HCT116 (cell line): Measurements from ENCODE around the gene SOD1. TPM values are rescaled to one million over a fixed set of nuclear protein-coding genes. Genes with fewer than 3 reads are reported as not detected.

Source experiments
- ATAC-seq: fragments of 200-7000 bp; cut with Tn5 transposase; 2 replicates; pipeline ENCODE4 v1.9.1; 2020; ENCODE audit warnings: mild to moderate bottlenecking, moderate library complexity
- BruUV-seq: library from RNA; stranded (reverse); fragments of 400-500 nt; replicated peaks from 2 replicates; lab custom pipeline; 2021; lab: Mats Ljungman, UMichigan
- CTCF ChIA-PET: fragments of 300-600 bp; sonication (Branson Sonifier 250); formaldehyde crosslinking; loops from one replicate; lab custom pipeline; 2021; ENCODE audit warnings: antibody characterized with exemption; lab: Charles Lee
- POLR2A ChIA-PET: fragments of 300-600, 350-600 bp; sonication (Branson Sonifier 250); formaldehyde crosslinking; loops from one replicate; lab custom pipeline; 2021; ENCODE audit warnings: antibody characterized with exemption; lab: Charles Lee
- RAD21 ChIA-PET, 2 experiments: fragments of 300-600 bp; sonication (Branson Sonifier 250); formaldehyde crosslinking; loops; one replicate each; lab custom pipeline; 2023; ENCODE audit warnings: low total read pairs in 2 of 2; ENCODE audit not compliant: uncharacterized antibody in 2 of 2, unreplicated experiment in 2 of 2, low non-redundant PET in 1 of 2; lab: Charles Lee
- DNase-seq: peaks from one replicate; pipeline ENCODE4 v3.0.0-alpha.2; 2010; ENCODE audit warnings: low read depth, low spot score
- H2AFZ ChIP-seq: fragments of 200-600 bp; shearing (Covaris generic), sonication (generic); 2 replicates; pipeline ENCODE4 v1.6.1; 2017; ENCODE audit warnings: low read depth, mixed run types, mixed read lengths, antibody characterized with exemption, low read length; ENCODE audit not compliant: poor library complexity, severe bottlenecking
- H3K27ac ChIP-seq: 2 replicates; pipeline ENCODE4 v1.5.1; 2012; ENCODE audit warnings: low read depth, low read length
- H3K27me3 ChIP-seq: fragments of 200-600 bp; sonication (generic); 2 replicates; pipeline ENCODE4 v1.6.1; 2016; ENCODE audit warnings: mixed run types, low read length, mixed read lengths; ENCODE audit not compliant: insufficient read depth
- H3K36me3 ChIP-seq, 2 experiments: fragments of 200-500 bp in 1 of 2; fragments of 200-600 bp in 1 of 2; sonication (Bioruptor generic) in 1 of 2; sonication (generic) in 1 of 2; 2 replicates each; pipeline versions ENCODE4 v1.5.1 to v1.6.1; 2014 to 2016; ENCODE audit warnings: low read length in 2 of 2, inconsistent platforms in 1 of 2, mixed read lengths in 1 of 2, mixed run types in 1 of 2; ENCODE audit not compliant: insufficient read depth in 2 of 2, control insufficient read depth in 1 of 2
- H3K4me1 ChIP-seq, 2 experiments: fragments of 200-600 bp in 1 of 2; sonication (generic) in 1 of 2; 2 replicates each; pipeline versions ENCODE4 v1.5.1 to v1.6.1; 2012 to 2017; ENCODE audit warnings: low read length in 2 of 2, inconsistent platforms in 1 of 2, mild to moderate bottlenecking in 1 of 2, mixed read lengths in 1 of 2, mixed run types in 1 of 2, moderate library complexity in 1 of 2; ENCODE audit not compliant: insufficient read depth in 2 of 2, control insufficient read depth in 1 of 2
- H3K4me2 ChIP-seq: fragments of 200-600 bp; sonication (generic); 2 replicates; pipeline ENCODE4 v1.6.1; 2017; ENCODE audit warnings: mixed run types, low read length, mixed read lengths
- H3K4me3 ChIP-seq, 2 experiments: fragments of 200-600 bp in 1 of 2; sonication (generic) in 1 of 2; replicated peaks in 1 of 2; 2 replicates each; pipeline ENCODE4 v1.5.1; 2011 to 2016; ENCODE audit warnings: low read length in 2 of 2, control low read depth in 1 of 2, low read depth in 1 of 2, mild to moderate bottlenecking in 1 of 2, mixed read lengths in 1 of 2, mixed run types in 1 of 2
- H3K79me2 ChIP-seq: fragments of 200-600 bp; sonication (generic); 2 replicates; pipeline ENCODE4 v1.6.1; 2017; ENCODE audit warnings: mild to moderate bottlenecking, mixed run types, low read length, moderate library complexity, mixed read lengths; ENCODE audit not compliant: insufficient read depth
- H3K9ac ChIP-seq: fragments of 200-600 bp; sonication (generic); 2 replicates; pipeline ENCODE4 v1.6.1; 2016; ENCODE audit warnings: low read length, mixed read lengths
- H3K9me2 ChIP-seq: fragments of 200-600 bp; sonication (generic), shearing (Covaris generic); 2 replicates; pipeline ENCODE4 v1.6.1; 2017; ENCODE audit warnings: mixed run types, mild to moderate bottlenecking, moderate library complexity; ENCODE audit not compliant: insufficient read depth
- H3K9me3 ChIP-seq, 2 experiments: fragments of 200-500 bp in 1 of 2; fragments of 200-600 bp in 1 of 2; sonication (Bioruptor generic) in 1 of 2; sonication (generic) in 1 of 2; 2 replicates each; pipeline ENCODE4 v1.6.1; 2014 to 2017; ENCODE audit warnings: low read length in 2 of 2, mixed read lengths in 2 of 2, inconsistent platforms in 1 of 2, low read depth in 1 of 2, mild to moderate bottlenecking in 1 of 2, mixed run types in 1 of 2, moderate library complexity in 1 of 2; ENCODE audit not compliant: control insufficient read depth in 1 of 2, insufficient read depth in 1 of 2
- H4K20me1 ChIP-seq: fragments of 200-600 bp; sonication (generic), shearing (Covaris generic); 2 replicates; pipeline ENCODE4 v1.6.1; 2017; ENCODE audit warnings: mixed run types, mild to moderate bottlenecking, moderate library complexity; ENCODE audit not compliant: insufficient read depth
- CBX3 ChIP-seq: IDR thresholded peaks from 2 replicates; pipeline ENCODE4 v1.6.1; 2012; ENCODE audit warnings: low read depth
- CEBPB ChIP-seq: IDR thresholded peaks from 2 replicates; pipeline ENCODE4 v1.6.1; 2012; ENCODE audit warnings: low read depth
- ELF1 ChIP-seq: IDR thresholded peaks from 2 replicates; pipeline ENCODE4 v1.6.1; 2012; ENCODE audit warnings: low read depth, borderline replicate concordance
- EZH2phosphoT487 ChIP-seq: fragments of 200-600 bp; IDR thresholded peaks from 2 replicates; pipeline ENCODE4 v1.6.1; 2018; ENCODE audit warnings: antibody characterized with exemption, borderline replicate concordance
- POLR2A ChIP-seq: IDR thresholded peaks from 2 replicates; pipeline ENCODE4 v1.7.0; 2011; ENCODE audit warnings: borderline replicate concordance; ENCODE audit not compliant: insufficient read depth, insufficient read length; ENCODE audit errors: extremely low read depth
- ZFX ChIP-seq: fragments of 450-650 bp; IDR thresholded peaks from 2 replicates; pipeline ENCODE4 v1.6.1; 2017
- intact Hi-C: fragments of 100-400 bp; cut with micrococcal nuclease; formaldehyde crosslinking; loops from 2 replicates; pipeline ENCODE4 v1.10.0; 2022
- total RNA-seq: library from RNA; stranded (reverse); gene quantifications from one replicate; pipeline ENCODE4 v1.2.1, GENCODE V29; 2021; ENCODE audit not compliant: unreplicated experiment
- TF ChIP-seq, protein P1 (sequence below), 3 experiments: fragments of 200-600 bp in 1 of 3; sonication (generic) in 1 of 3; IDR thresholded peaks in 2 of 3; conservative IDR thresholded peaks in 1 of 3; 2 replicates each; pipeline ENCODE4 v1.5.1; 2012 to 2017; ENCODE audit warnings: low read depth in 2 of 3, low read length in 2 of 3, antibody characterized with exemption in 1 of 3, borderline replicate concordance in 1 of 3, control low read depth in 1 of 3, mild to moderate bottlenecking in 1 of 3, mixed read lengths in 1 of 3, mixed run types in 1 of 3, moderate library complexity in 1 of 3; ENCODE audit not compliant: insufficient read depth in 1 of 3
- TF ChIP-seq, protein P2 (sequence below): IDR thresholded peaks from 2 replicates; pipeline ENCODE4 v1.6.1; 2011; ENCODE audit warnings: mild to moderate bottlenecking, low read length, moderate library complexity; ENCODE audit not compliant: insufficient replicate concordance; ENCODE audit errors: extremely low read depth
- TF ChIP-seq, protein P3 (sequence below): IDR thresholded peaks from 2 replicates; pipeline ENCODE4 v1.6.1; 2012; ENCODE audit warnings: low read depth

Gene SOD1
- total RNA-seq, 1 experiment from 2014 or later, result 419 TPM

DNA sequence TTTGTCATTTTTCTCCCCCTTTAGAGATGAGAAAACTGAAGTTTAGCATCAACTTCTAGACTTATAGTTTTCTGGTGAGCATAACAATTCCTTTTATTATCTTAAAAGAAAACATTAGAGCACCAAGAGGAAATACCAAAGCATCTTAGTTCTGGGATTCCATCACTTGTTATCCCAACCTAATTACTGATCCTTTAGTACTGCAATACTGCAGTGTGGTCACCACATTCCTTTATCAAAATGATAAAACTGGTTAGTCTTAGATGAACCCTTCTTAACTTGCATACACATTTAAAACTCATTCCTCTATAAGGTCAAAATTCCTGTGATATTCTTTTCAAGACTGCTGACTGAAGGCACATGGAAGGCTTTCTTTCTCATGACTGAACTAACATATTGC is 23.1 kb downstream of the SOD1 start:
- Histone ChIP-seq H3K4me3 (no peak overlapping the region), H3K4me1 (no peaks in the 10 kb centered on the region), H2AFZ (no peak overlapping the region), H4K20me1 (peaks cover 17% of the 10 kb centered on the region; the same call in 1 of the 2 replicates), H3K9me3 (no peaks in the 10 kb centered on the region), H3K27me3 (no peaks in the 10 kb centered on the region), H3K9me2 (no peaks in the 10 kb centered on the region), H3K27ac (no peak overlapping the region), H3K36me3 (peaks cover 28 to 37% of the 10 kb centered on the region in 2 experiments), H3K9ac (no peak overlapping the region)
- intact Hi-C loops, result no loop called here
- no peak for DNase-seq
- no TSS peak for BruUV-seq
- ChIA-PET CTCF (no interaction called here), RAD21 (no interaction called here), POLR2A (no interaction called here)
- ATAC-seq, result no peak
- no peak for TF ChIP-seq EZH2phosphoT487
- TF ChIP-seq CEBPB, result no peak
- TF ChIP-seq POLR2A, result no peak
- TF ChIP-seq ZFX, result no peak
- TF ChIP-seq, protein P1, sequence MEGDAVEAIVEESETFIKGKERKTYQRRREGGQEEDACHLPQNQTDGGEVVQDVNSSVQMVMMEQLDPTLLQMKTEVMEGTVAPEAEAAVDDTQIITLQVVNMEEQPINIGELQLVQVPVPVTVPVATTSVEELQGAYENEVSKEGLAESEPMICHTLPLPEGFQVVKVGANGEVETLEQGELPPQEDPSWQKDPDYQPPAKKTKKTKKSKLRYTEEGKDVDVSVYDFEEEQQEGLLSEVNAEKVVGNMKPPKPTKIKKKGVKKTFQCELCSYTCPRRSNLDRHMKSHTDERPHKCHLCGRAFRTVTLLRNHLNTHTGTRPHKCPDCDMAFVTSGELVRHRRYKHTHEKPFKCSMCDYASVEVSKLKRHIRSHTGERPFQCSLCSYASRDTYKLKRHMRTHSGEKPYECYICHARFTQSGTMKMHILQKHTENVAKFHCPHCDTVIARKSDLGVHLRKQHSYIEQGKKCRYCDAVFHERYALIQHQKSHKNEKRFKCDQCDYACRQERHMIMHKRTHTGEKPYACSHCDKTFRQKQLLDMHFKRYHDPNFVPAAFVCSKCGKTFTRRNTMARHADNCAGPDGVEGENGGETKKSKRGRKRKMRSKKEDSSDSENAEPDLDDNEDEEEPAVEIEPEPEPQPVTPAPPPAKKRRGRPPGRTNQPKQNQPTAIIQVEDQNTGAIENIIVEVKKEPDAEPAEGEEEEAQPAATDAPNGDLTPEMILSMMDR (IDR thresholded peaks at IDR 0.05 in 2 of 3, conservative IDR thresholded peaks at IDR 0.05 in 1 of 3; ENCODE audit: borderline replicate concordance in 1 of 3, insufficient read depth in 1 of 3, low read depth in 2 of 3, low read length in 2 of 3), result no peak
- TF ChIP-seq, all 23 proteins: peak for 0
- no peak overlapping the region for H3K4me2 ChIP-seq
- peaks cover 30% of the 10 kb centered on the region for H3K79me2 ChIP-seq

DNA sequence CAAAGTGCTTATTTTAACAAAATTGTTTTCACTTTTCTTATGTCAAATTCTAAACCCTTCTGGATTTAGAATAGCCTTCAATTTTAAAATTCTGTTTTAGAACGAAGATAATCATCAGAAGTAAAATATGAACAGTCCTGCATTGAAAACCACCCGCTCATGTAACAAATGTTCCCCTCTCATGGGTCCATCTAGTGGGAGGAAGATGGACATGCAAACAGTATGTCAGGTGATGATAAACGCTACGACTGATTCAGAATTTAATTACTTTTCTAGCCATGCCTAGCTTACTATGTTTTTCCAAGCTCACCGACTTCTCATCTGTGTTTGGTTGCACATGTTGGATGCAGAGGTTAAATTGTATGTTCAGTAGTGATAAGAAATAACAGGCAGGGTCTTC is 23.5 kb downstream of the SOD1 start:
- Histone ChIP-seq H3K4me1 (no peaks in the 10 kb centered on the region), H2AFZ (no peak overlapping the region), H3K9ac (no peak overlapping the region), H3K27me3 (no peaks in the 10 kb centered on the region), H3K36me3 (peaks cover 32 to 38% of the 10 kb centered on the region in 2 experiments), H3K4me2 (no peak overlapping the region), H3K9me3 (no peaks in the 10 kb centered on the region), H4K20me1 (peaks cover 17% of the 10 kb centered on the region; the same call in 1 of the 2 replicates), H3K4me3 (no peak overlapping the region), H3K79me2 (peaks cover 31% of the 10 kb centered on the region), H3K27ac (no peak overlapping the region), H3K9me2 (no peaks in the 10 kb centered on the region)
- ChIA-PET RAD21 (no interaction called here), POLR2A (no interaction called here), CTCF (no interaction called here)
- DNase-seq (no peak), ATAC-seq (peak; percentile 66; the same call in 1 of the 2 replicates)
- intact Hi-C loops, result no loop called here
- BruUV-seq, result no TSS peak
- no peak for TF ChIP-seq ELF1
- no peak for TF ChIP-seq CEBPB
- TF ChIP-seq, protein P2, sequence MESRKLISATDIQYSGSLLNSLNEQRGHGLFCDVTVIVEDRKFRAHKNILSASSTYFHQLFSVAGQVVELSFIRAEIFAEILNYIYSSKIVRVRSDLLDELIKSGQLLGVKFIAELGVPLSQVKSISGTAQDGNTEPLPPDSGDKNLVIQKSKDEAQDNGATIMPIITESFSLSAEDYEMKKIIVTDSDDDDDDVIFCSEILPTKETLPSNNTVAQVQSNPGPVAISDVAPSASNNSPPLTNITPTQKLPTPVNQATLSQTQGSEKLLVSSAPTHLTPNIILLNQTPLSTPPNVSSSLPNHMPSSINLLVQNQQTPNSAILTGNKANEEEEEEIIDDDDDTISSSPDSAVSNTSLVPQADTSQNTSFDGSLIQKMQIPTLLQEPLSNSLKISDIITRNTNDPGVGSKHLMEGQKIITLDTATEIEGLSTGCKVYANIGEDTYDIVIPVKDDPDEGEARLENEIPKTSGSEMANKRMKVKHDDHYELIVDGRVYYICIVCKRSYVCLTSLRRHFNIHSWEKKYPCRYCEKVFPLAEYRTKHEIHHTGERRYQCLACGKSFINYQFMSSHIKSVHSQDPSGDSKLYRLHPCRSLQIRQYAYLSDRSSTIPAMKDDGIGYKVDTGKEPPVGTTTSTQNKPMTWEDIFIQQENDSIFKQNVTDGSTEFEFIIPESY, result no peak
- no peak for TF ChIP-seq CBX3
- TF ChIP-seq, protein P1 (IDR thresholded peaks at IDR 0.05 in 2 of 3, conservative IDR thresholded peaks at IDR 0.05 in 1 of 3; ENCODE audit: borderline replicate concordance in 1 of 3, insufficient read depth in 1 of 3, low read depth in 2 of 3, low read length in 2 of 3), result peak in 2 of 3 experiments; percentile 15 to 40; a peak in 3 of 6 replicates
- TF ChIP-seq, protein P3, sequence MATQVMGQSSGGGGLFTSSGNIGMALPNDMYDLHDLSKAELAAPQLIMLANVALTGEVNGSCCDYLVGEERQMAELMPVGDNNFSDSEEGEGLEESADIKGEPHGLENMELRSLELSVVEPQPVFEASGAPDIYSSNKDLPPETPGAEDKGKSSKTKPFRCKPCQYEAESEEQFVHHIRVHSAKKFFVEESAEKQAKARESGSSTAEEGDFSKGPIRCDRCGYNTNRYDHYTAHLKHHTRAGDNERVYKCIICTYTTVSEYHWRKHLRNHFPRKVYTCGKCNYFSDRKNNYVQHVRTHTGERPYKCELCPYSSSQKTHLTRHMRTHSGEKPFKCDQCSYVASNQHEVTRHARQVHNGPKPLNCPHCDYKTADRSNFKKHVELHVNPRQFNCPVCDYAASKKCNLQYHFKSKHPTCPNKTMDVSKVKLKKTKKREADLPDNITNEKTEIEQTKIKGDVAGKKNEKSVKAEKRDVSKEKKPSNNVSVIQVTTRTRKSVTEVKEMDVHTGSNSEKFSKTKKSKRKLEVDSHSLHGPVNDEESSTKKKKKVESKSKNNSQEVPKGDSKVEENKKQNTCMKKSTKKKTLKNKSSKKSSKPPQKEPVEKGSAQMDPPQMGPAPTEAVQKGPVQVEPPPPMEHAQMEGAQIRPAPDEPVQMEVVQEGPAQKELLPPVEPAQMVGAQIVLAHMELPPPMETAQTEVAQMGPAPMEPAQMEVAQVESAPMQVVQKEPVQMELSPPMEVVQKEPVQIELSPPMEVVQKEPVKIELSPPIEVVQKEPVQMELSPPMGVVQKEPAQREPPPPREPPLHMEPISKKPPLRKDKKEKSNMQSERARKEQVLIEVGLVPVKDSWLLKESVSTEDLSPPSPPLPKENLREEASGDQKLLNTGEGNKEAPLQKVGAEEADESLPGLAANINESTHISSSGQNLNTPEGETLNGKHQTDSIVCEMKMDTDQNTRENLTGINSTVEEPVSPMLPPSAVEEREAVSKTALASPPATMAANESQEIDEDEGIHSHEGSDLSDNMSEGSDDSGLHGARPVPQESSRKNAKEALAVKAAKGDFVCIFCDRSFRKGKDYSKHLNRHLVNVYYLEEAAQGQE, result no peak
